SK-N-SH (cell line): ENCODE data around the gene MTREX. TPM values are rescaled to one million over a fixed set of nuclear protein-coding genes. Genes with fewer than 3 reads are reported as not detected.

Experiments used
- CTCF ChIA-PET: fragments of 300-600, 350-600 bp; formaldehyde crosslinking; extraction: SDS; loops from one replicate; lab custom pipeline; 2021; lab: Yijun Ruan, JAX
- POLR2A ChIA-PET: fragments of 350-600 bp; sonication (Branson Sonifier 250); formaldehyde crosslinking; extraction: SDS; loops from one replicate; lab custom pipeline; 2020; ENCODE audit warnings: antibody characterized with exemption, inconsistent platforms; lab: Yijun Ruan, JAX
- DNase-seq: peaks from one replicate; pipeline ENCODE4 v3.0.0; 2012
- H2AFZ ChIP-seq: fragments of 200-600 bp; sonication (generic); 2 replicates; pipeline ENCODE4 v1.8.1; 2016; ENCODE audit warnings: antibody characterized with exemption, mild to moderate bottlenecking, low read depth
- H3F3A ChIP-seq: fragments of 200-600 bp; sonication (generic); replicated peaks from 2 replicates; pipeline ENCODE3; 2016; ENCODE audit warnings: antibody characterized with exemption, mild to moderate bottlenecking; ENCODE audit not compliant: insufficient read depth
- H3K27ac ChIP-seq, 2 experiments: fragments of 200-500 bp in 1 of 2; fragments of 200-600 bp in 1 of 2; sonication (Bioruptor generic) in 1 of 2; sonication (generic), shearing (Covaris generic) in 1 of 2; 2 replicates each; pipeline versions ENCODE4 v1.5.1 to v1.6.1; 2014 to 2016; ENCODE audit warnings: low read depth in 2 of 2, inconsistent platforms in 1 of 2, low read length in 1 of 2, mild to moderate bottlenecking in 1 of 2, mixed read lengths in 1 of 2
- H3K27me3 ChIP-seq: fragments of 200-600 bp; sonication (generic), shearing (Covaris generic); 2 replicates; pipeline ENCODE4 v1.6.1; 2016; ENCODE audit warnings: mixed run types; ENCODE audit not compliant: insufficient read depth
- H3K36me3 ChIP-seq, 2 experiments: fragments of 200-500 bp in 1 of 2; fragments of 200-600 bp in 1 of 2; sonication (Bioruptor generic) in 1 of 2; sonication (generic) in 1 of 2; replicated peaks in 1 of 2; 2 replicates each; pipeline versions ENCODE3 to v1.5.1; 2014 to 2016; ENCODE audit warnings: low read length in 1 of 2, mild to moderate bottlenecking in 1 of 2; ENCODE audit not compliant: insufficient read depth in 2 of 2, control insufficient read depth in 1 of 2
- H3K4me1 ChIP-seq, 2 experiments: fragments of 200-500 bp in 1 of 2; fragments of 200-600 bp in 1 of 2; sonication (Bioruptor generic) in 1 of 2; sonication (generic), shearing (Covaris generic) in 1 of 2; 2 replicates each; pipeline versions ENCODE4 v1.5.1 to v1.6.1; 2014 to 2016; ENCODE audit warnings: low read depth in 1 of 2, low read length in 1 of 2, mixed run types in 1 of 2; ENCODE audit not compliant: insufficient read depth in 2 of 2, control insufficient read depth in 1 of 2
- H3K4me2 ChIP-seq: fragments of 200-600 bp; sonication (generic), shearing (Covaris generic); 2 replicates; pipeline ENCODE4 v1.6.1; 2017; ENCODE audit warnings: mixed run types
- H3K4me3 ChIP-seq, 2 experiments: fragments of 200-500 bp in 1 of 2; fragments of 200-600 bp in 1 of 2; sonication (Bioruptor generic) in 1 of 2; sonication (generic), shearing (Covaris generic) in 1 of 2; 2 replicates each; pipeline versions ENCODE4 v1.5.1 to v1.8.1; 2014 to 2016; ENCODE audit warnings: low read depth in 2 of 2, inconsistent platforms in 1 of 2, low read length in 1 of 2, mild to moderate bottlenecking in 1 of 2, mixed read lengths in 1 of 2, moderate library complexity in 1 of 2
- H3K79me2 ChIP-seq: fragments of 200-600 bp; sonication (generic); 2 replicates; pipeline ENCODE4 v1.8.1; 2017; ENCODE audit warnings: mild to moderate bottlenecking; ENCODE audit not compliant: insufficient read depth
- H3K9ac ChIP-seq: fragments of 200-600 bp; sonication (generic); 2 replicates; pipeline ENCODE4 v1.6.1; 2017; ENCODE audit warnings: mixed run types
- H3K9me2 ChIP-seq: fragments of 200-600 bp; sonication (generic); 2 replicates; pipeline ENCODE4 v1.6.1; 2017; ENCODE audit warnings: mixed run types
- H3K9me3 ChIP-seq: fragments of 200-600 bp; sonication (generic); 2 replicates; pipeline ENCODE4 v1.6.1; 2017; ENCODE audit warnings: mixed run types, mild to moderate bottlenecking, moderate library complexity
- H4K20me1 ChIP-seq: fragments of 200-600 bp; sonication (generic); 2 replicates; pipeline ENCODE4 v1.6.1; 2017; ENCODE audit warnings: mild to moderate bottlenecking, mixed run types; ENCODE audit not compliant: insufficient read depth
- CHD2 ChIP-seq: fragments of 150-350 bp; IDR thresholded peaks from 2 replicates; pipeline ENCODE4 v1.6.1; 2018; ENCODE audit warnings: low read length; ENCODE audit not compliant: partially characterized antibody
- FOSL2 ChIP-seq: IDR thresholded peaks from 2 replicates; pipeline ENCODE4 v1.4.0; 2012; ENCODE audit warnings: low read depth, mild to moderate bottlenecking, moderate library complexity, borderline replicate concordance
- FOXM1 ChIP-seq: IDR thresholded peaks from 2 replicates; pipeline ENCODE4 v1.4.0; 2012; ENCODE audit warnings: low read depth, mild to moderate bottlenecking
- GABPA ChIP-seq: IDR thresholded peaks from 2 replicates; pipeline ENCODE4 v1.4.0; 2012; ENCODE audit warnings: low read depth, mild to moderate bottlenecking
- GATA2 ChIP-seq: sonication (generic); formaldehyde crosslinking; IDR thresholded peaks from 2 replicates; pipeline ENCODE4 v1.5.0; 2020; ENCODE audit warnings: mild to moderate bottlenecking, missing genetic modification reagents
- IRF3 ChIP-seq: fragments of 150-350 bp; IDR thresholded peaks from 2 replicates; pipeline ENCODE4 v1.6.1; 2016; ENCODE audit warnings: mild to moderate bottlenecking, low read depth, low read length
- MAX ChIP-seq: IDR thresholded peaks from 2 replicates; pipeline ENCODE4 v1.4.0; 2012; ENCODE audit warnings: low read depth
- MEF2A ChIP-seq: IDR thresholded peaks from 2 replicates; pipeline ENCODE4 v1.4.0; 2012; ENCODE audit warnings: low read depth, borderline replicate concordance
- NFIC ChIP-seq: IDR thresholded peaks from 2 replicates; pipeline ENCODE4 v1.4.0; 2012; ENCODE audit warnings: borderline replicate concordance
- POLR2AphosphoS5 ChIP-seq: IDR thresholded peaks from 2 replicates; pipeline ENCODE4 v1.6.1; 2012; ENCODE audit warnings: low read depth, low read length
- RCOR1 ChIP-seq: fragments of 150-350 bp; IDR thresholded peaks from 2 replicates; pipeline ENCODE4 v1.6.1; 2017; ENCODE audit warnings: antibody characterized with exemption, low read length
- RXRA ChIP-seq: IDR thresholded peaks from 2 replicates; pipeline ENCODE4 v1.4.0; 2012; ENCODE audit warnings: low read depth, mild to moderate bottlenecking, borderline replicate concordance
- TCF12 ChIP-seq: IDR thresholded peaks from 2 replicates; pipeline ENCODE4 v1.4.0; 2012
- USF1 ChIP-seq: IDR thresholded peaks from 2 replicates; pipeline ENCODE4 v1.4.0; 2012; ENCODE audit warnings: low read depth, borderline replicate concordance
- WGBS: methylation state at CpG from one replicate; pipeline ENCODE4 v1.1.6; 2017; ENCODE audit warnings: low lambda C conversion rate; 5-methylcytosine and 5-hydroxymethylcytosine counted together
- polyA plus RNA-seq, 3 experiments: library from polyadenylated mRNA; depleted of rRNA; stranded (reverse); fragments of >200 nt; gene quantifications; 2 replicates each; pipeline ENCODE4 v1.2.3, GENCODE V29; 2012

The MTREX gene
- polyA plus RNA-seq, 1 of the 3 experiments (the other 2 are of a cell fraction), result 11.2 TPM

- peaks cover 76 to 89% of the 10 kb centered on the region in 2 experiments for H3K36me3 ChIP-seq
- CTCF ChIA-PET, result interaction anchor here (0.9 to 3.1 kb wide), 10 partner anchors 10 to 363 kb away, joined by 3 to 23 read pairs (median 3); no protein-coding TSS in a partner anchor
These were observed 35.3 kb downstream of the MTREX start for GRCh38 chr5:55343107-55343506.

GRCh38 chr5:55343609-55344008 is 35.8 kb downstream of the MTREX start:
- ChIA-PET CTCF (interaction anchor here (0.8 to 3.1 kb wide), 10 partner anchors 9 to 362 kb away, joined by 3 to 23 read pairs (median 3); no protein-coding TSS in a partner anchor), POLR2A (no interaction called here)
- Histone ChIP-seq H3K9me3 (no peaks in the 10 kb centered on the region), H3F3A (peaks cover 30% of the 10 kb centered on the region), H3K27ac (no peak overlapping the region), H3K4me1 (no peaks in the 10 kb centered on the region), H3K27me3 (no peaks in the 10 kb centered on the region), H3K4me3 (no peak overlapping the region), H3K36me3 (peaks cover 80 to 90% of the 10 kb centered on the region in 2 experiments), H4K20me1 (no peaks in the 10 kb centered on the region), H2AFZ (no peak overlapping the region), H3K9me2 (no peaks in the 10 kb centered on the region), H3K79me2 (peaks cover 15% of the 10 kb centered on the region), H3K9ac (no peak overlapping the region), H3K4me2 (no peak overlapping the region)
- TF ChIP-seq GATA2 (CRISPR knock-in tag) (no peak), USF1 (no peak), RCOR1 (no peak), CHD2 (no peak)
- WGBS, result 93% methylated on average over 1 of the region's 1 CpG
- no peak for DNase-seq

More at GRCh38 chr5:55343107-55343506, 35.3 kb downstream of the MTREX start:
- peaks cover 19% of the 10 kb centered on the region for H3K79me2 ChIP-seq
- no peaks in the 10 kb centered on the region for H3K27me3 ChIP-seq
- no peaks in the 10 kb centered on the region; the same call in 1 of the 2 replicates for H3K9me3 ChIP-seq
- no peaks in the 10 kb centered on the region for H4K20me1 ChIP-seq
- H3K4me2 ChIP-seq, result no peak overlapping the region
- no peak for TF ChIP-seq POLR2AphosphoS5
- TF ChIP-seq FOSL2, result no peak
- TF ChIP-seq FOXM1, result no peak
- no peak for TF ChIP-seq CHD2
- TF ChIP-seq IRF3, result no peak
- no peak for TF ChIP-seq MAX
- no peak for TF ChIP-seq RXRA
- no peak for TF ChIP-seq GABPA
- TF ChIP-seq MEF2A, result no peak
- no peak for TF ChIP-seq NFIC
- no peak for TF ChIP-seq TCF12
- POLR2A ChIA-PET, result no interaction called here
- no peak overlapping the region for H3K9ac ChIP-seq
- WGBS, result 94% methylated on average over 4 of the region's 4 CpGs
- DNase-seq, result no peak
- no peaks in the 10 kb centered on the region for H3K9me2 ChIP-seq
- no peak overlapping the region for H2AFZ ChIP-seq
- H3F3A ChIP-seq, result peaks cover 30% of the 10 kb centered on the region
- H3K27ac ChIP-seq, result no peak overlapping the region
- no peaks in the 10 kb centered on the region; a peak in 1 of 4 replicates for H3K4me1 ChIP-seq
- H3K4me3 ChIP-seq, result no peak overlapping the region
